Glomerular visceral epithelial cell (primary cell): ENCODE results near the gene SEMA4D.

ENCODE experiments used
- DNase-seq: peaks from one replicate; pipeline ENCODE4 v3.0.0-alpha.2; 2016; ENCODE audit errors: extremely low spot score

SEMA4D gene

GRCh38 chr9:89370593-89370992 lies 127.3 kb downstream of the SEMA4D start:
- no peak for DNase-seq

GRCh38 chr9:89368978-89369377 lies 128.9 kb downstream of the SEMA4D start:
- DNase-seq: no peak

GRCh38 chr9:89368550-89368949 lies 129.4 kb downstream of the SEMA4D start:
- DNase-seq: no peak

GRCh38 chr9:89367726-89368437 lies 130.0 kb downstream of the SEMA4D start:
- no peak for DNase-seq

GRCh38 chr9:89367281-89367680 lies 130.6 kb downstream of the SEMA4D start:
- no peak for DNase-seq

GRCh38 chr9:89366711-89367110 lies 131.2 kb downstream of the SEMA4D start:
- DNase-seq: no peak

GRCh38 chr9:89365532-89365912 lies 132.4 kb downstream of the SEMA4D start:
- no peak for DNase-seq

GRCh38 chr9:89364666-89365531 lies 133.0 kb downstream of the SEMA4D start:
- DNase-seq: no peak

GRCh38 chr9:89363921-89364665 lies 133.8 kb downstream of the SEMA4D start:
- no peak for DNase-seq

- no peak for DNase-seq
Observed at GRCh38 chr9:89363311-89363670, 134.6 kb downstream of the SEMA4D start.

- no peak for DNase-seq
Observed at GRCh38 chr9:89362647-89363310, 135.1 kb downstream of the SEMA4D start.

GRCh38 chr9:89361816-89362646 lies 135.9 kb downstream of the SEMA4D start:
- no peak for DNase-seq

GRCh38 chr9:89361031-89361430 lies 136.9 kb downstream of the SEMA4D start:
- DNase-seq: no peak

- DNase-seq: no peak
Observed at GRCh38 chr9:89360465-89360864, 137.4 kb downstream of the SEMA4D start.

GRCh38 chr9:89359751-89360261 lies 138.1 kb downstream of the SEMA4D start:
- no peak for DNase-seq

- no peak for DNase-seq
Observed at GRCh38 chr9:89358985-89359384, 138.9 kb downstream of the SEMA4D start.

- no peak for DNase-seq
Observed at GRCh38 chr9:89358376-89358916, 139.5 kb downstream of the SEMA4D start.

- DNase-seq: no peak
Observed at GRCh38 chr9:89357331-89358197, 140.3 kb downstream of the SEMA4D start.

- DNase-seq: no peak
Observed at GRCh38 chr9:89356782-89357181, 141.1 kb downstream of the SEMA4D start.

- DNase-seq: no peak
Observed at GRCh38 chr9:89354471-89354870, 143.4 kb downstream of the SEMA4D start.
